Neural progenitor cell (in vitro differentiated cells): ENCODE data around the gene INKA2.
A peak's percentile ranks its signal among the peaks of the same experiment; 100 is the strongest.

Experiments used
- EZH2 ChIP-seq: fragments of 200-600 bp; sonication (generic); IDR thresholded peaks from 2 replicates; pipeline ENCODE4 v1.6.1; 2017; ENCODE audit warnings: antibody characterized with exemption, mild to moderate bottlenecking, moderate library complexity
- EZH2phosphoT487 ChIP-seq: fragments of 200-600 bp; sonication (generic); IDR thresholded peaks from 2 replicates; pipeline ENCODE4 v1.6.1; 2017; ENCODE audit warnings: antibody characterized with exemption
- TF ChIP-seq, protein P1 (sequence below): fragments of 200-600 bp; sonication (generic); IDR thresholded peaks from 2 replicates; pipeline ENCODE4 v1.5.1; 2017; ENCODE audit warnings: antibody characterized with exemption, mild to moderate bottlenecking

DNA sequence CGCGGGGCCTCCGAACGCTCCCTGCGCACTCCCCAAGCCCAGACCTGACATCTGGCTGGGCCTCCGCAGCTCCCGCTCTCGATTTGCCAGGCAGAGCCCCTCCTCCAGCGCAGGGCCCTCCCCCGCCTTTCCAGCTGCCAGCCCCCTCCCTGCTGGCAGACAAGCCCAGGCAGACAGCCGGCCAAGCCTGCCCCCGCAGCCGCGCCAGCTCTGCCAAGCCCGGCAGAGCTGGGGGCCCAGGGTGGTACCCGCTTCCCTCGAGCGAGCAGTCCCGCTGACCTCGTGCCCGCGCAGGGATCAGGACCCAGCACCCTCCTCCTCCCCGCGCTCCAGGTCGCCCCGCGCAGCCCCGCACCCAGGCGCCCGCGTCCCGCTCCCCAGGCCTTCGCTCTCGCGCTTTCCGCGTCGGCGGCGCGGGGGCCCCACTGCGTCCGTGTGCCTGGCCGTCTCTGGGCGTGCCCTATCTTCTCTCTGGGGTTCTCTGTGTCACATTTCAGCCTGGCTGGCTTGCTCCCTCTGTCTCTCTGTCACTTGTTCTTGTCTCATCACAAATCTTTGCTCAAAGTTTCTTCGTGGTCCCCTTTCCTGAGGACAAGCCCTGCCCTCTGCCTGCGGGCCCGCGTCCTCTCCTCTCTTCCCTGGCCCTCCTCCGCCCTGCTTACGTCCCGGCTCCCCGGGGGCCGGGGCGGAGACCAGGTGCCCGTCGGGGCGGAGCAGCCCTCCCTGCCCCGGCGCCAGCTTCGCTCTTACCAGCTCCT is 580 bp downstream of the INKA2 start:
- TF ChIP-seq, protein P1, sequence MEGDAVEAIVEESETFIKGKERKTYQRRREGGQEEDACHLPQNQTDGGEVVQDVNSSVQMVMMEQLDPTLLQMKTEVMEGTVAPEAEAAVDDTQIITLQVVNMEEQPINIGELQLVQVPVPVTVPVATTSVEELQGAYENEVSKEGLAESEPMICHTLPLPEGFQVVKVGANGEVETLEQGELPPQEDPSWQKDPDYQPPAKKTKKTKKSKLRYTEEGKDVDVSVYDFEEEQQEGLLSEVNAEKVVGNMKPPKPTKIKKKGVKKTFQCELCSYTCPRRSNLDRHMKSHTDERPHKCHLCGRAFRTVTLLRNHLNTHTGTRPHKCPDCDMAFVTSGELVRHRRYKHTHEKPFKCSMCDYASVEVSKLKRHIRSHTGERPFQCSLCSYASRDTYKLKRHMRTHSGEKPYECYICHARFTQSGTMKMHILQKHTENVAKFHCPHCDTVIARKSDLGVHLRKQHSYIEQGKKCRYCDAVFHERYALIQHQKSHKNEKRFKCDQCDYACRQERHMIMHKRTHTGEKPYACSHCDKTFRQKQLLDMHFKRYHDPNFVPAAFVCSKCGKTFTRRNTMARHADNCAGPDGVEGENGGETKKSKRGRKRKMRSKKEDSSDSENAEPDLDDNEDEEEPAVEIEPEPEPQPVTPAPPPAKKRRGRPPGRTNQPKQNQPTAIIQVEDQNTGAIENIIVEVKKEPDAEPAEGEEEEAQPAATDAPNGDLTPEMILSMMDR: no peak
- no peak for TF ChIP-seq EZH2phosphoT487
- TF ChIP-seq EZH2: peak; percentile 26
